NCI-H345 treated with DMSO at 0.1 percent for 48 hours (cell line): ENCODE measurements around the gene SLC16A2.

Experiments
- DNase-seq: peaks from one replicate; lab custom pipeline; 2025; ENCODE audit not compliant: unreplicated experiment; lab: John Stamatoyannopoulos, UW

The SLC16A2 gene

DNA sequence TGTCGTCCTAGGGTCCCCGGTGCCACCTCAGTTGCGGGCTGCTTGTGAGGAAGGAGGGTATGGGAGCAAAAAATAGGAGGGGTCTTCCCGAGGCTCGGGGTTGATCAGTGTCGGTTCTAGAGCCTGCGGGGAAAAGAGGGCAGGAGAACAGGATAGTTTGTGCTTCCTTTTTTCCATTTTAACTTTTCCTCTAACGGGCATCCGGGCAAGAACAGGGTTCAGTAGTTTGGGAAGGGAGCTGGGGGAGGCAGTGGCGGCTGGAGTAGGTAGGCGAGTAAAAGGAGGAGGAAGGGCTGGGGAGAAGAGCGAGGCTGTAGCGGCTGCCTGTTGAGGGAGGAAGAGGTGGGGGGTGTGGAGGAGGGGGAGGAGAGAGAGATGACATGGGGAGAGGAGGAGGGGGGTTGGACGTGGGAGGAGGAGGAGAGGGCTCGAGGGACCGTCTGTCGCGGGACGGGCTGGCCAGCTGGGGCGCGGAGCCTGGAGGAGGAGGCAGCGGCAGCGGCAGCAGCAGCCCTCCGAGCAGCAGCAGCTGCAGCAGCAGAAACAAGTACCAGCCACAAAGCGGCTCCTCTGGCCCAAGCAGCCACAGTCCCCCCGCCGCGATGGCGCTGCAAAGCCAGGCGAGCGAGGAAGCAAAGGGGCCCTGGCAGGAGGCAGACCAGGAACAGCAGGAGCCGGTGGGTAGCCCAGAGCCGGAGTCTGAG, at the start of gene SLC16A2:
TSS of gene SLC16A2 (plus strand) at position 458 of the 704 bp plus-strand sequence. CDS start at position 603, 145 bp downstream.
- no peak for DNase-seq

DNA sequence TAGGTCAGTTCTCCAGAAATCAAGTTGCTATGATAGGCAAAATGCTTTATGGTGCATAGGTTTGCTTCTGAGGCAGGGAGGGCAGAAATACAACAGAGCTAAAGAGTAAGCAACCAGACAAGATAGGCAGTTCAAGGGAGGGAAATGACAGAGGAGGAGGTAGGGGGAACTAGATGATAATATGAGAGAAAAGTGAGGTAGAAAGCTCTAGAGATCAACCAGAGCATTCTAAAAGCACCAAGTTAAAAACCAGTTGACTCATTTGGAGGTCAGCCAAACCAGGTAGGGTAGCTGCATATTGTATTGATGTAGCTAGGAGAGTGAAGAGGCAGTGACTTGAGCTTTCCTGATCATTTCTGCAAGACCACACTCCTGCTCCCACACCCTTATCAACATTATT, 49.0 kb upstream of the SLC16A2 start:
- no peak for DNase-seq

DNA sequence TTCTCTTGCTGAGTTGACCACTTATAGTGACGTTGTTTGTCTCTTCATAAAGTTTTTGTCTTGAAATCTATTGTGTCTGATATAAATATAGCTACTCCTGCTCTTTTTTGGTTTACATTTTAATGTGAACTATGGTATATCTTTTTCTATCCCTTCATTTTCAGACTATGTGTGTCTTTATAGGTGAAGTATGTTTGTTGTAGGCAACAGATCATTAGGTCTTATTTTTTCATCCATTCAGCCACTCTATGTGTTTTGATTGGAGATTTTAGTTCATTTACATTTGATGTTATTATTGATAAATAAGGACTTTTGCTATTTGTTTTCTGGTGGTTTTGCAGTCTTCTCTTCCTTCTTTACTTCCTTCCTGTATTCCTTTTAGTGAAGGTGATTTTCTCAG, 44.0 kb upstream of the SLC16A2 start:
- DNase-seq = no peak

DNA sequence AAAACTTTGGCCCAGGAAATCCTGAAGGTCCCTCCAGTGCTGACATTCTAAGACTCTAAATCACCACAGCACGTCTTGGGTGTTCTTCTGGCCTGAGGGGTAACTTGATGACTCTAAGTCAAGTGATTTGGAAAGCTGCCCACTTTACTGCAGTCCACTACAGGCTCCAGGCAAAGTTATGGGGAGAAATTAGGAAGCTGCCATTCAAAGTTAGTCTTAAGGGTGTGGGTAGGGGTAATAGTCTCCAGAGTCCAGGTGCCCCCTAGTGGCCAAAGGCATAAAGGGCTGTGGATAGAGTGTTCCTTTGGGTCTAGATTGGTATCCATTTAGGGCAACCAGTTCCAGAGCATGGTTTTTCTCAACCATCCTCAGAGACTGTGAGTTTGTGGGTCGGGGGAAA, 38.7 kb upstream of the SLC16A2 start:
- DNase-seq = no peak

DNA sequence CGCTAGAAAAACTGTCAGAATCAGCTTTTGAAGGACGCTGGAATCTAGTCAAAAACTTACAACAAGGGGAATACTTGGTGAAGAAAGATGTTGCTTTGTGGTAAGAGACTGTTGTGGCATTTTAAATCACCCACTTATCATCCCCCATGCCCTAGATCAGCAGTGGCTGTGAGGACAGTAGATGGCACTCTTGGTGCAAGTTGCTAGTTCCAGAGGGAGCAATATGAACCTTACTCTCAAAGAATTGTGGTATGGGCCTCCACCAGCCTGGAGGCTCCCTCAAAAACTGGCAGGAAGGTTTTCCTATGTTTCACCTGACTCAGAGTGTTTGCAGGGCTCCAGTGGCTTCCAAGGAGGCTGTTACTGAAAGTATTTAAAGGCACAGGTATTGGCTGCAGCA, 37.7 kb upstream of the SLC16A2 start:
- no peak for DNase-seq

DNA sequence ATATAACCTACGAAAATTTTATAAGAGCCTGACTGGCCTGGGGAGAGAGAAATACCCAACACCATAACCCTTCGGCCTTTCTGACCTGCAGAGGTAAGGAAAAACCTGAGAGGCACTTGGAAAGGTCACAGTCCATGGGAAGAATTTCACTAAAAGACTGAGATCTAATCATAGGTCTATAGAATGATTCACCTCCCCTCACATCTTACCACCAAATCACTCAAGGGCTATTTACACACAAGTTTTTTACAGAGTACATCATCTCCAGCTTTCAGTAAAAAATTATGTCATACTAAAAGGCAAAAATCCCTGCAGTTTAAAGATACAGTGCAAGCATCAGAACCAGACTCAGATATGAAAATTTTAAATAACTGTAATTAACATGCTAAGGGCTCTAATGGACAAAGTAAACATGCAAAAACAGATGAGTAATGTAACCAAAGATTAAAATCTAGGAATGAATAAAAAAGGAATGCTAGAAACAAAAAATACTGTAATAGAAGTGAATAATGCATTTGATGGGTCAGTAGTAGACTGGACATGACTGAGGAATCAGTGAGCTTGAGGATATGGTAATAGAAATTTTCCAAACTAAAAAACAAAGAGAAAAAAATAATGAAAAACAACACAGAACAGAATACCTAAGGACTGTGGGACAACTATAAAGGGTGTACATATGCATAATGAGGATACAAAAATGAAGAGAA, 32.1 kb upstream of the SLC16A2 start:
- DNase-seq = no peak

DNA sequence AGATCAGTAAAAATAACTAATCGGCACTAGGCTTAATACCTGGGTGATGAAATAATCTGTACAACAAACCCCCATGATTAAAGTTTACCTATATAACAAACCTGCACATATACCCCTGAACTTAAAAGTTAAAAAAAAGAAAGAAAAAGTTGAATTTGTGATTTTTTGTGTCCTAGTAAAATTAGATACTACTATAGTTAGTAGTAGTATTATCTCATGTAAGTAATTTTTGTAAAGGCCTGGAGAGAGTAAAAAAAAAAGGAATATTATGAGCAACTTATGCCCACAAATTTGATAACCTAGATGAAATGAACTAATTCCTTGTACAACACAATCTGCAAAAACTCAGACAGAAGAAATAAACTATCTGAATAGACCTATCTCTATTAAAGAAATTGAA, 25.7 kb upstream of the SLC16A2 start:
- DNase-seq = no peak

DNA sequence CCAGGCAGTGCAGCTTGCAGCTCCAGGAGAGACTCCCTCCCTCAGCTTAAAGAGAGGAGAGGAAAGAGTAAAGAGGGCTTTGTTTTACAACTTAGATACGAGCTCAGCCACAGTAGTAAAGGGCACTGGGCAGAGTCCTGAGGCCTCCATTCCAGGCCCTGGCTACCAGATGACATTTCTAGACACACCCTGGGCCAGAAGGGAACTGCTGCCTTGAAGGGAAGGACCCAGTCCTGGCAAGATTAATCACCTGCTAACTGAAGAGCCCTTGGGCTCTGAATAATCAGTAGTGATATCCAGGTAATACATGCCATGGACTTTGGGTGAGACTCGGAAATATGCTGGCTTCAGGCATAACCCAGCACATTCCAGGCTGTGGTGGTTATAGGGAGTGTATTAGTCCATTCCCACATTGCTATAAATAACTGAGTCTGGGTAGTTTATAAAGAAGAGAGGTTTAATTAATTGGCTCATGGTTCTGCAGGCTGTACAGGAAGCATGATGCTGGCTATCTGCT, 15.3 kb upstream of the SLC16A2 start:
- DNase-seq = no peak

DNA sequence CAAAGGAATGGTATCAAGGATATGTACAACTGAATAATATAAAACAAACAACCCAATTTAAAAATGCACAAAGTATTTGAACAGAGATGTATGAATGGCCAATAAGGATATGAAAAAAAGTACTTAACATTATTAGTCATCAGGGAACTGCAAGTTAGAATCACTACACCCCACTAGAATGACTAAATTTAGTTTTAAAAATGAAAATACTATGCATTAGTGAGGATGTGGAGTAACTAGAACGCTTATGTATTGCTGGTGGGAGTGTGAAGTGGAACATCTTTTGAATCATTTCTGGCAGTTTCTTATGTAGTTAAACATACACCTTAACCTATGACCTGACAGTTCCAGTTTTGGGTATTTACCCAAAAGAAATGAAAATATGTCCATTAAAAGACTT, 13.0 kb upstream of the SLC16A2 start:
- no peak for DNase-seq

DNA sequence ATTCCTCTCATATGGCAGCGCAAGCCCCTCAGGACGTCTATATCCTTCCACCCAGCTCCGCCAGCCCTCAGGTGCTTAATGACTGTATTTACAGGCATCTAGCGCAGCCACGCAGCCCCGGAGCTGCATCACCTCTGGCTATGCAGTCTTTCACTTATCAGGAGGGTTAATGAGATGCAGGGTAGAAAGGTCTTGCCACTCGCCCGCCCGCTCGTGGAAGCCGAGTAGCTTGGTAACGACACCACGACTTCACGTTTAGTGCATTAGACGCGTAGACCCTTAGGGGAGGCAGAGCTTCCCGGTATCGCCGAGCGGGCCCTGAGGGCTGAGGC, 1.5 kb upstream of the SLC16A2 start:
- DNase-seq = no peak

DNA sequence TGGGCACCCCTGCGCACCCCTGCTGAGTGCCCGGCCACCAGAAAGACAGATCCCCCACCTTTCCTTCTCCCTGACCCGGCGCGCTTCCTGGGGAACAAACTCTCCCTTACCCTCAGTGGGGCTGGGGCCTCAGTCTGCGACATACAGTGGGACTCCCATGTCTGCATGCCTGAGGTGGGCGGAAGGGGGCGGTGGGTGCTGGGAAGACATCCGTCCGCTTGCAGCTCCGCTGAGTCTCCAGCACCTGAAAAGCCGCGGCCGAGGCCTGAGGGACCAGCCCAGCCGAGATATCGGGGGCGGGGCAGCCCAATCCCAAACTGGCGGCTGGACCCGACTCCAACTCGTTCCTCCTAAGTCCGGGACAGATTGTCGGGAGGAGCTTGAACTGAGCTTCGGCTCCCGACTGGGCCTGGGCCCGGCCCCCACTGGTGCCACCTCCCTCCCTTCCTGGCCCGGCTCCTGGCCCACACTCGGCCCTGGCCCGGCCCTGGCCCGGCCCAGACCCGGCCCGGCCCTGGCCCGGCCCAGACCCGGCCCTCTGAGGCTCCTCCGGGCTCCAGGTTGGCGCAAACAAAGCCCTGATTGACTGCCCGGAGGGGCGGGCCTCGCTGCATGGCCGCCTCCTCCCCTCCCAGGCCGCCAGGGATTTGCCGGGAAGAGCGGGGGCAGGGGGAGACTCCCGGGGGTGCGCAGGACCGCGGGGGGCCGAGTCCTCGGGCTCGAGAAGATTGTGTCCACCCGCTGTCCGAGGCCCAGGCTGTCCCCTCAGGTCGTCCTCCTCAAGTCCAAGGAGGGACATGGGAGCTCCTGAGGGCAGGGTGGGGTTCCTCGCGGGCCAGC, 877 bp upstream of the SLC16A2 start:
- DNase-seq = no peak

DNA sequence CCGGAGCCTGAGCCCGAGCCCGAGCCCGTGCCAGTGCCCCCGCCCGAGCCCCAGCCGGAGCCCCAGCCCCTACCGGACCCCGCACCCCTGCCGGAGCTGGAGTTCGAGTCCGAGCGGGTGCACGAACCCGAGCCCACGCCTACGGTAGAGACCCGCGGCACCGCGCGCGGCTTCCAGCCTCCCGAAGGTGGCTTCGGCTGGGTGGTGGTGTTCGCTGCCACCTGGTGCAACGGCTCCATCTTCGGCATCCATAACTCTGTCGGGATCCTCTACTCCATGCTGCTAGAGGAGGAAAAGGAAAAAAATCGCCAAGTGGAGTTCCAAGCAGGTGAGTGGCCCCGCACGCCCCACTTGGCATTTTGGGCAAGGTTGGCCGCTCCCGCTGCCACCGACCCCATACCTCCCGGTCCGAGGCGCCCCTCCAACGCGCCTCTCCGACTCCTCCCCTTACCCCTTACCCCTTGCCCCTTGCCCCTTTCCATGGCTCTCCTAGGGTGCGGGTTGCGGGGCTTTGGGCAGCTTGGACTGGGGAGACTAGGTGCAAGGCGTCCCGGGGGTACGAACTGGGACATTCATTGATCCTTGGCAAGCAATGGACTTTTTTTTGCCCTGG, 553 bp downstream of the SLC16A2 start:
- DNase-seq = no peak

DNA sequence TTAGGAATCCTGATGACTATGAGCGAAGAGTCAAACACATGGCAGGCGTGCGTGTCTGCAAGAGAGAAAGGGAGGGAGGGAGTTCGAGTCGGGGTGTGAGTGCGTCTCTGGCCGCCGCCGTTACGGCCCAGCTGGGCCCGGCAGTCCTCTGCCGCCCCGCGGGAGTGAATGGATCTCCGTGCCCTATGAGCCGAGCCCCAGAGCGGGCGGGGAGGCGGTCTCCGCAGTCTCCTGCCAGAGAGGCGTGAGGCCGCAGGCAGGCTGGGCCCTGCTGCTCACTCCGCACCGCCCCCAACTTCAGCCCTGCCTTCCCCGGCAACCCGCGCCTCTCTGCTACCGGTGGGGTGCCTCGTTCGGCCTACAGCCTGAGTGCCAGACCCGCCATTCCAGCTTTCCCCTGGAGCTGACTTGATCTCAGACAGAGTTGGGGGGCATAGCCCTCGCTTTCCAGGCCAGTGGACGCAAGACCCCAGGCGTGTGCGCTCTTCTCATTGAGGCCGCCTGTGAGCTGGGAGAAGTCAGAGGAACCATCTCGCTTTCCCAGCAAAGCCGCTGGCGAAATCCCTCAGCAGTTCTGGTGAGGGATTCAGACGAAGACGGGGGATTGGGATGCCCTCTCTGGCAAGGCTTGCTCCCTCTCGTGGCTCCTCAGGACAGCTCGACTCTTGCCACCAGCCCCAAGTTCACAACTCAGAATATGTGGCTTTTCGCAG, 1.4 kb downstream of the SLC16A2 start:
- DNase-seq = no peak

DNA sequence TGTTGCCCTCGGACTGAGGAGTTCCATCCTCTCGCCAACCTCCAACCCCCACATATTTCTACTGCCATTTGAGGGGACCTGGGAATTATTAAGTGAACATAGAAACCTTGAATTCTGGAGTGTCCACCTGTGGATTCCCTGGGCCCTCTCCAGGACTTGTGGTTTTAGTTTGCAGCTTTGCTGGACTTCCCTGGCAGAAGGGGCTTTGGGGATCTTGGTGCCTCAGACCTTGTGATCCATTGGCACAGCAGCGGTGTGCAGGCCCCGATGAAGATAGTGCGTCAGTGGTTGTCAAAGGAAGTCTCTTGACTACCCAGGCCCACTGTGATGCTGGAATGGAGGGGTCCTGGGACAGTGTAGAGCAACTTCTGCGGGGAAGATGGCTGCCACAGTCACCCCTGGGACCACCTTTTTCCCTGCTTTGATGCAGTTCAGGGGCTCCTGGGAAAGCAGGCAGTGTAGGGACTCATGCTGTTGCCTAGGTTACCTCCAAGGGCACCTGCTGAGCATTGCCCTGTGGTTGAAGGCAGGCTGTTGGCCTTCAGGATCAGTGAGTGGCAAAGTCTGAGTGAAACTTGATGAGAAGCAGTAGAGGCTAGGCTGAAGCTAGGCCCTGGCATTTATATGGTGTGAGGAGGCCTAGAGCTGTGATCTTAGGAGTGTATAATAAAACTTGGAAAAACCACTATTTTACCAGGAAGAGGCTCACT, 2.2 kb downstream of the SLC16A2 start:
- no peak for DNase-seq

DNA sequence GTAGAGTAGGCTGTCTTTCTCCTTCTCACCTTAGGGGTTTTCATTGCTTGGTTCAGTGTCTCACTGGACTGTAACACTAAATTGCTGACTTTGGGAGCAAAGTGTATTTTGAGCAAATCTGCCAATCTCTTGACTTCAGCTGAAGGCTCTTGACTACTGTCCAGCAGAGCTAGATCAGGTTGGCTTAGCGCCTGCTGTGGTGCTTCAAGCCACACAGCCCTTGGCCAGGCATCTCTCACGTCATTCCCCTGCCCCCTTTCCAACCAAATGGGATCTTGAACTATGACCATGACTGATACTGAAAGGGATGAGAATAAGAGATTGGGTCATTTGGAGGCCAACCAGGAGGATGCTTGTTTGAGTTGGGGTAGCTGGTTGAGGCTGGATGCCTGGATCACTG, 4.8 kb downstream of the SLC16A2 start:
- no peak for DNase-seq

DNA sequence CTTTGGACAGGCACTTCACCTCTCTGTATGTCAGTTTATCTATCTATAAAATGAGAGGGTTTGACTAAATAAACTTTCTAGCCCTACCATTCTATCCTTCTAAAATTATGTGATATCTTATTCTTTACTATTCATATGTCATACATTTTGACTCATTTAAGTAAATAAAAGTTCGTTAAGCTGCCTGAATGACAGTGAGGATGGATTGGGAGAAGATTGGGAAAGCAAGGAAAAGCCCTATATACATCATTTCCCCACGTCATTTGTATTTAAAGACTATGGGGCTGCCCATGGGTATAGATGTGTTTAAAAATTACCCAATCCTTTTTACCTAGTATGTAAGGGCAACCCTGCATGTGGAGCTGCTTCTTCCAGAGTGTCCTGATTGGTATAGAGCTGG, 5.3 kb downstream of the SLC16A2 start:
- no peak for DNase-seq

DNA sequence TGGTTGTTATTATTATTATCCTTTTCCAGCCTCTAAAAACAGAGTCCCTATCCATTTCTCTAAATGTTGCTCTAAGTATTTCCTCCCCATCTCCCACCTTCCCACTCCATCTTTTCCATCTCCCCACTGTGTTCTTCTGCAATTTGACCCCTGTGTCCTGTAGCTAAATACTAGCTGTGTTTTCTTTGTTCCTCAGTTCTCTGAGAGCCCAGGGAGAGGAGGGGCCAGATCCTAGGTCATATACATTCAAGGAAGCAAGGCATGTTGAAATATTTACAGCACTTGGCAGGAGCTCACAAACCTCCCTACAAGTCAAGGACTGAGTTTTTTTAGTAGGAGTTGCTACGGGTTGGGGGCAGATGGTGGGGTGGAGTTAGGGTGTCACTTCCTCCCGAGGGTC, 10.5 kb downstream of the SLC16A2 start:
- DNase-seq = no peak

DNA sequence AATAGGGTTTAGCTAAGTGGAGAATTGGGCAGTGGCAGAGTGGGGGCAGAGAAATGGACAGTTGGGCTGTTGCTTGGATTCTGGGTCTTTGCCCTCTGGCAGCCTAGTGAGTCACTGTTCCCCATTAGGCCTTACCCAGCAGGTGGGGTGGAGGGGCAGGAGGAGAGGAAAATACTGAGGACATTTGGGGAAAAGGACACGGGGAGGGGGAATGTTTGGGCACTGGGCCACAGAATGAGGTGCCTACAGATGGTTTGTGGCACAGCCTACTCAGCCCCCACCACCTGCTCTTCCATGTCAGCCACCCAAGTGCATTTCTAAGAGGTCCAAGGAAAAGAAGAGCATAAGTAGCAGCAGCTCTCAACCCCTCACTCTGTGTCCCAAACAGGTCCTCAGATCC, 13.0 kb downstream of the SLC16A2 start:
- no peak for DNase-seq

DNA sequence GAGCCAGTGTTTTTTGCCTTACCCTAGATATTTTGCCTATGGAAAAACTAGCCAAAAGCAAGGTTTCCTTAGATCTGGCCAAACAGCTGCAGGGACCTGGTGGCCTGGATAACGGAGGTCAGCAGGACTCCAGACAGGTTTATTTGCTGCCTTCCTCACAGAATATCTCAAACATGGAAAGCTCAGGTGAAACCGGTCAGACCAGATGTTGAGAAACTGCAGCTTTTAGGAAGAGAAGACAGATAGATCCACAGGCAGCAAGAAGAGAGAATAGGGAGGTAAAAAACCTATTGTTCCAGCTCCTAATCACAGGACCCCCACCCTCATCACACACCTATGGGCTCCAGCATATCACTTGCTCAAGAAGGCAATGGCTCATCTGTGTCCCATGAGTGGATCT, 16.2 kb downstream of the SLC16A2 start:
- no peak for DNase-seq

DNA sequence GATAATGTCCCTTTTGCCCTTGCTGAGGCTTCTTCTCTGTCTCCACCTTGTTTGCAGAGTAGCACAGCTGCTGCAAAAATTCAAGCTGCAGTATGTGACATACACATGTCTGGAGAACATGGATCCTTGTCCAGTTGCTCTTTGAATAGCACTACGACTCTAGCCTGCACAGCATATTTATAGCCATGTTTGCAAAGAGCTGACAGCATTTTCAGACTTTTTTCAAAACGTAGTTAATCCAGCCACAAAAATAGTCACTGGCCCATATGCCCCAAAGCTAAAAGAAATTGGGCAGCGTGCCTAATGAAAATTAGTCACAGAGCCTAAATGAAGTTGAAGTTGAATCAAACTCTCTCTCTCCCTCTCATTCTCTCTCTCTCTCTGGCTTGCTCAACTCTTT, 17.5 kb downstream of the SLC16A2 start:
- DNase-seq = no peak
